Glutamatergic neuron (in vitro differentiated cells): ENCODE data around the gene SDC1. TPM values are rescaled to one million over a fixed set of nuclear protein-coding genes. Genes with fewer than 3 reads are reported as not detected.

ENCODE experiments used
- DNase-seq: peaks from one replicate; pipeline ENCODE4 v3.0.0; 2022
- H3K27ac Mint-ChIP-seq: one replicate; pipeline ENCODE4 v1.8.0; 2020; ENCODE audit warnings: mild to moderate bottlenecking, mixed read lengths, inconsistent platforms; ENCODE audit not compliant: unreplicated experiment
- H3K27me3 Mint-ChIP-seq: one replicate; pipeline ENCODE4 v1.8.0; 2020; ENCODE audit warnings: mild to moderate bottlenecking, moderate library complexity, mixed read lengths, inconsistent platforms; ENCODE audit not compliant: unreplicated experiment
- H3K36me3 Mint-ChIP-seq: one replicate; pipeline ENCODE4 v1.8.0; 2020; ENCODE audit warnings: mild to moderate bottlenecking, mixed read lengths, inconsistent platforms; ENCODE audit not compliant: unreplicated experiment
- H3K4me1 Mint-ChIP-seq: one replicate; pipeline ENCODE4 v1.8.0; 2020; ENCODE audit warnings: mild to moderate bottlenecking, low read depth, mixed read lengths, inconsistent platforms; ENCODE audit not compliant: unreplicated experiment
- H3K4me3 Mint-ChIP-seq: one replicate; pipeline ENCODE4 v1.8.0; 2020; ENCODE audit warnings: mild to moderate bottlenecking, mixed read lengths, inconsistent platforms; ENCODE audit not compliant: unreplicated experiment
- H3K9me3 Mint-ChIP-seq: one replicate; pipeline ENCODE4 v1.8.0; 2020; ENCODE audit warnings: mild to moderate bottlenecking, moderate library complexity, mixed read lengths, inconsistent platforms; ENCODE audit not compliant: unreplicated experiment
- CTCF ChIP-seq: fragments of 200-600 bp; sonication (generic); IDR thresholded peaks from one replicate; pipeline ENCODE4 v1.5.0; 2021; ENCODE audit not compliant: partially characterized antibody, unreplicated experiment
- total RNA-seq: library from RNA; stranded (reverse); fragmentation: NEBNext Ultra II Directional; extraction: Animal tissue kit (Norgen Biotek cat#: 25700); gene quantifications from one replicate; pipeline ENCODE4 v1.2.1, GENCODE V29; 2021; ENCODE audit not compliant: unreplicated experiment

Gene SDC1
- total RNA-seq, 1 donor from 2014 or later = 0.93 TPM

GRCh38 chr2:20171445-20171977, 53.4 kb downstream of the SDC1 start:
- Mint-ChIP-seq H3K9me3 (no peaks in the 10 kb centered on the region), H3K27ac (no peak overlapping the region), H3K36me3 (no peaks in the 10 kb centered on the region), H3K4me1 (peaks cover 8% of the 10 kb centered on the region), H3K4me3 (no peak overlapping the region), H3K27me3 (peaks cover 5% of the 10 kb centered on the region)
- no peak for TF ChIP-seq CTCF
- DNase-seq = no peak

- Mint-ChIP-seq H3K4me3 (no peak overlapping the region), H3K27ac (no peak overlapping the region), H3K4me1 (peaks cover 8% of the 10 kb centered on the region), H3K9me3 (no peaks in the 10 kb centered on the region), H3K27me3 (peaks cover 3% of the 10 kb centered on the region), H3K36me3 (no peaks in the 10 kb centered on the region)
- DNase-seq = no peak
- no peak for TF ChIP-seq CTCF
Measured at GRCh38 chr2:20170704-20171250, 54.2 kb downstream of the SDC1 start.

- Mint-ChIP-seq H3K4me1 (peaks cover 8% of the 10 kb centered on the region), H3K27me3 (peaks cover 3% of the 10 kb centered on the region), H3K27ac (no peak overlapping the region), H3K36me3 (no peaks in the 10 kb centered on the region), H3K9me3 (no peaks in the 10 kb centered on the region), H3K4me3 (no peak overlapping the region)
- no peak for TF ChIP-seq CTCF
- DNase-seq = no peak
Measured at GRCh38 chr2:20169796-20170703, 54.9 kb downstream of the SDC1 start.

GRCh38 chr2:20168727-20169696, 55.9 kb downstream of the SDC1 start:
- Mint-ChIP-seq H3K4me3 (no peak overlapping the region), H3K27ac (no peak overlapping the region), H3K9me3 (no peaks in the 10 kb centered on the region), H3K27me3 (peaks cover 3% of the 10 kb centered on the region), H3K36me3 (no peaks in the 10 kb centered on the region), H3K4me1 (peaks cover 6% of the 10 kb centered on the region)
- TF ChIP-seq CTCF = no peak
- no peak for DNase-seq
